ENCODE measurements around the gene CDPF1. TPM values are rescaled to one million over a fixed set of nuclear protein-coding genes. Genes with fewer than 3 reads are reported as not detected.

CDPF1 gene
- total RNA-seq, 2 donors from 2014 or later, result 9.7 to 11.9 TPM

DNA sequence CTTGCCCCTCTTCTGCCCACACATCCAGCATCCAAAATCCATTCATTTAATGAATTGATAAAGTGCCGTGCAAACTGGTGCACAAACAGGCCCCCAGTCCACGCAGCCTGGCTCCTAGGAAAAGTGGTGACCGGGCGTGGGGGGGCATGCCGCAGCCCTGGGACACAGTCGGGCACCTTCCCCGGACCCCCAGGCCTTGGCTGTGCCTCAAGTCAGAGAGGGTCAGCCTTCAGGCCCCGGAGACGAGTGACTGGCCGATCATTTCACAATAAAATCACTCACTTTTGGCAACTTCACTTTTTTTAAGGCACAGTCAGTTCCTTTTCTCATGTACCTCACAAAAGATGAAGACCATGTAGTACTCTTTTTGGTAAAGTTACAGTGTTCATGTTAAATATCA is 8.0 kb downstream of the CDPF1 start:
- Histone ChIP-seq H3K27me3 (no peaks in the 10 kb centered on the region), H3K4me3 (no peak overlapping the region), H3K4me1 (peaks cover 0 to 57% of the 10 kb centered on the region in 2 donors), H3K36me3 (peaks cover 18% of the 10 kb centered on the region), H3K27ac (peak overlapping the region; percentile 70 to 76), H3K9me3 (no peaks in the 10 kb centered on the region)
- DNase-seq (ENCODE audit: low spot score), result no peak
- TF ChIP-seq, protein P1, sequence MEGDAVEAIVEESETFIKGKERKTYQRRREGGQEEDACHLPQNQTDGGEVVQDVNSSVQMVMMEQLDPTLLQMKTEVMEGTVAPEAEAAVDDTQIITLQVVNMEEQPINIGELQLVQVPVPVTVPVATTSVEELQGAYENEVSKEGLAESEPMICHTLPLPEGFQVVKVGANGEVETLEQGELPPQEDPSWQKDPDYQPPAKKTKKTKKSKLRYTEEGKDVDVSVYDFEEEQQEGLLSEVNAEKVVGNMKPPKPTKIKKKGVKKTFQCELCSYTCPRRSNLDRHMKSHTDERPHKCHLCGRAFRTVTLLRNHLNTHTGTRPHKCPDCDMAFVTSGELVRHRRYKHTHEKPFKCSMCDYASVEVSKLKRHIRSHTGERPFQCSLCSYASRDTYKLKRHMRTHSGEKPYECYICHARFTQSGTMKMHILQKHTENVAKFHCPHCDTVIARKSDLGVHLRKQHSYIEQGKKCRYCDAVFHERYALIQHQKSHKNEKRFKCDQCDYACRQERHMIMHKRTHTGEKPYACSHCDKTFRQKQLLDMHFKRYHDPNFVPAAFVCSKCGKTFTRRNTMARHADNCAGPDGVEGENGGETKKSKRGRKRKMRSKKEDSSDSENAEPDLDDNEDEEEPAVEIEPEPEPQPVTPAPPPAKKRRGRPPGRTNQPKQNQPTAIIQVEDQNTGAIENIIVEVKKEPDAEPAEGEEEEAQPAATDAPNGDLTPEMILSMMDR (IDR thresholded peaks at IDR 0.05), result no peak

DNA sequence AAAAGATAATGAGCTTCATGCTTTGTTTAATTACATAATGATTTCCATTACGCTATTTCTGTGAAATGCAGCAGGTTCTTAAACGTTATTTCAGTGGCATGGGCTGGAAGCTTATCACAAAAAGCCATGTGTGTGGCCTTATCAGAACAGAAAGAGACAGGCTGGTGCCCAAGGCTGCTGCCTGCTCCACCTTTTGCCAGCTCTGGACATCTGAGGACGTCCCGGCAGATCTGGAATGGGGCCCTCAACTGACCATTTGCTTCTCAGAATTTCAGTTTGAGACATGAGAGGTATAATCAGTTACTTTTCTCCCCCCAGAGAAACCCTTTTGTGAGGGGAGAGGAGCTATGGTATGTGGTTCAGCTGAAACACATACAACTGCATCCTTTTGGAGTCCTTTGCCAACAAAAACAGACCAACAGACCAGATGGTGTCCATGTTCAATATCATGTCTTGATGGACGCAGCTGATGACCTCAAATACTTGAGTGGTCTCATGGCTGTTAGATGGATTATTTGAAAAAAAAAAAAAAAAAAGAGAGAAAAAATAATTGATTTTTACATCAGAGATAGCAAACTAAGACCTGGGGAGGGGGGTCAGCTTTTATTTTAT is 8.6 kb downstream of the CDPF1 start:
- Histone ChIP-seq H3K36me3 (peaks cover 18% of the 10 kb centered on the region), H3K27ac (peak overlapping the region; percentile 70 to 76), H3K9me3 (no peaks in the 10 kb centered on the region), H3K4me1 (peaks cover 0 to 51% of the 10 kb centered on the region in 2 donors), H3K27me3 (no peaks in the 10 kb centered on the region), H3K4me3 (no peak overlapping the region)
- DNase-seq (ENCODE audit: low spot score), result no peak
- TF ChIP-seq, protein P1 (IDR thresholded peaks at IDR 0.05), result no peak

DNA sequence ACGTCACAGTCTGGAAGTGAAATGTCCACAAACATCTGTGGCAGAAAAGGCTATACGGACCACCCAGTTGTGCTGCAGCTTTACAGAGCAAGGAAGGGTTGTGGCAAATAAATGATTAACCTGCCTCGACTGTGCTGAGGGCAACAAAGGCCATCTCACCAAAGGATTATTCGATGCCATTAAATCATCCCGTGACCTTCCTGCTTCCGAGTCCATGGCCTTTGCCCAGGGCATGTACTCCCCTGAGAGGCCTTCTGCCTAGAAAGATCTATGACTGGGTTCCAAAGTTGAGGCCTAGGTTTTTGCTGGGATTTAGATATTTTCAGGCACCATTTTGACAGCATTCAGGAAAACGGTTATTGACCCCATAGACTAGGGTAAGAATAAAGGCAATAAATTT is 9.2 kb downstream of the CDPF1 start:
- peak overlapping the region; percentile 70 to 76 for H3K27ac ChIP-seq
- TF ChIP-seq, protein P1 (IDR thresholded peaks at IDR 0.05), result no peak
- no peak for DNase-seq (ENCODE audit: low spot score)
- H3K9me3 ChIP-seq, result no peaks in the 10 kb centered on the region
- H3K27me3 ChIP-seq, result no peaks in the 10 kb centered on the region
- H3K36me3 ChIP-seq, result peaks cover 18% of the 10 kb centered on the region
- H3K4me3 ChIP-seq, result no peak overlapping the region
- peaks cover 0 to 45% of the 10 kb centered on the region in 2 donors for H3K4me1 ChIP-seq

DNA sequence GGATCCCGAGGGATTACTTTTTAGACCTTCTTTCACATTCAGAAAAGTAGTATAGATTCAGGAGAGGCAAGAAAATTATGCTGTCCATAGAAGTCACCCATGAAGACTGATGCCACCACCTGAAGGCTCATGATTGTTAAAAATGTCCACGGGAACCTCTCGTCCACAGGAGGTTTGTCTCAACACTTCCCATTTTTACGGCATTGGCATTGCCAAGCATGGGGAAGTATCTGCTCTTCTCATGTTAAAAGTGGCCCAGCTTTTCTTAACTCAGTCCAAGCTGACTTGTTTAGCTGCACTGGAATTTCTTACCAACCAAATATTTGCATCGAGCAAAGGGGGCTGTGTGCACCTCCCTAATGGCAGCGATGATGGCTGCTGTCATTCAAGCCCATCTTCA is 9.6 kb downstream of the CDPF1 start:
- no peak for DNase-seq (ENCODE audit: low spot score)
- Histone ChIP-seq H3K4me3 (no peak overlapping the region), H3K9me3 (no peaks in the 10 kb centered on the region), H3K36me3 (peaks cover 18% of the 10 kb centered on the region), H3K4me1 (peaks cover 0 to 41% of the 10 kb centered on the region in 2 donors), H3K27ac (peak overlapping the region; percentile 70 to 76), H3K27me3 (no peaks in the 10 kb centered on the region)
- TF ChIP-seq, protein P1 (IDR thresholded peaks at IDR 0.05), result no peak

DNA sequence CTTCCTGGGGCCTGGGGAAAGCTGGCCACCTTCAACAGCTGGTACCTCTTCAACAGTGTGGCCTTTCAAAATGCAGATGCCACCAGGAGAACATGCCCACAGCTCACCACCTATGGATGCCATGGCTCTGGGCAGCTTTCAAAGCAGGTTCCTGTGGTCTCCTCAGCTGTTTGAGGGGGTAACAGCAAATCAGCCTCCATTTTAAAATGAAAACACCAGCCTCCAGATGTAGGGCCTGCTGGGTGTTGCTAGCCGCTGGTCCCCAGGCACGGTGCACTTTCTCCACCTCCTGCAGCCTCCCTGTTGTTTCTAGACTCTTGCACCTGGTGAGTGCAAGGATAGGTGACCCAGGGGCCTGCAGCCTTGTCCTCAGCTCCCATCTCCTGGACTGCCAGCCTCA is 10.0 kb downstream of the CDPF1 start:
- no peak for DNase-seq (ENCODE audit: low spot score)
- Histone ChIP-seq H3K27me3 (no peaks in the 10 kb centered on the region), H3K4me3 (no peak overlapping the region), H3K36me3 (peaks cover 18% of the 10 kb centered on the region), H3K27ac (peak overlapping the region; percentile 37 to 76), H3K9me3 (no peaks in the 10 kb centered on the region), H3K4me1 (peaks cover 0 to 37% of the 10 kb centered on the region in 2 donors)
- TF ChIP-seq, protein P1 (IDR thresholded peaks at IDR 0.05), result no peak
